Hindlimb muscle (tissue), 1 donor: ENCODE data around the gene KIAA1328. TPM values are rescaled to one million over a fixed set of nuclear protein-coding genes. Genes with fewer than 3 reads are reported as not detected.
"Not testable (repeated sequence)": the region's sequence is repeated elsewhere in the genome, so short reads cannot be mapped to it uniquely, and the experiment has no call there.

ENCODE experiments used
- DNase-seq: peaks from one replicate; pipeline ENCODE4 v3.0.0-alpha.2; 2013
- polyA plus RNA-seq: library from polyadenylated mRNA; unstranded; fragments of 120-200 nt; gene quantifications from one replicate; pipeline ENCODE4 v1.2.1, GENCODE V29; 2013; ENCODE audit not compliant: insufficient read length

KIAA1328 gene
- polyA plus RNA-seq, 1 donor, result 6.1 TPM

DNA sequence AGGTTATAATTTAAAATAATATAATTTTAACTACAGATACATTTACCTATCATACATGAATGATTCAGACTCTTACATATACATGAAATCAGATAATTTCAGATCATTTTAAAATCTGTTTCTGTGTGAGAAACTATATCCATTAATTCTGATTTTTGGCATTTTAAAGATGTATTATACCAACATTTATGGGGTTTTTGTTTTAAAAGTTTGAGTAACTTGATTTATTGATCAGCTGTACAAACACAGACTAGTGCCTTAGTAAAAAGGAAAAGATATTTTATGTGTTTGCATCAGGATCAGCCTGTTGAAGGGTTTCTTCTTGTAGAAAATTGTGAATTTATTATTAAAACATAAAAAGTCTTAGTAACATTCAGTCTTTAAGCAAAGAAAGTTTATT, 59.9 kb downstream of the KIAA1328 start:
- no peak for DNase-seq

DNA sequence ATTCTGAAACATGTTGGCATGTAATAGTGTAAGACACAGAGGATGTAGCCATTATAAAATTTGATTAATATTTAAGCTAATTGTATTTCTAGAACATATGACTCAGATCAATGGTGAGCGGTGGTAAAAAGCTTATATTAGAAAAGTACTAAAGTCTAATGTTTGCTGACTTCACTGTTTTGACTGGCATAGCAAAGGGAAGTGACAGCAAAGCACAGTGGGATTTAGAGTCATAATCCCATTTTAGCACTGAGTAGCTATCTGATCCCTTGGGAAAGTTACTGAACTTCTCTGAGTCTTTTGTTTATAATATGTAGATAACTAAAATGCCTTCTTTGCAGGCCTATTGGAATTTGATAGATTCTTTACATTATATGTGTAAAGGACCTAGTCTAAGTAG, 60.4 kb downstream of the KIAA1328 start:
- no peak for DNase-seq

DNA sequence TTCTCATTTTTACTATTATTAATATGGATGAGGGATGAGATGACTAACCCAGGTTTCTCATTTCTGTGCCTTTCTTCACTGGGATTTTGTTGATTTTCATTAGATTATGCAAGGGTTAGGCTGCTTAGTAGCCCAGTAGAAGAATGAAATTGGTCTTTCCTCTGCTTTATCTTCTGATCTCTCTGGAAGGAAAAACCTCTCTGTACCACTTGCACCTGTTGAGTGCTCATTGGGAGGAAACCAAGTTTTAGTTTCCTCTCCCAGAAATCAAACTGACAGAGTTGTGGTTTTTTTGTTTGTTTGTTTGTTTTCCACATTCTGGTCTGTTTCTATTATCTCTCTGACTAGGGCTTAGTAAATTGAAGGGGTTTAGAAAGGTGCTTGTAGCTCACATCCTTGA, 60.8 kb downstream of the KIAA1328 start:
- no peak for DNase-seq

- no peak for DNase-seq
These were observed 61.7 kb downstream of the KIAA1328 start for GRCh38 chr18:36890598-36890997.

- no peak for DNase-seq
These were observed 64.3 kb downstream of the KIAA1328 start for GRCh38 chr18:36893227-36893626.

GRCh38 chr18:36895606-36896005, 66.7 kb downstream of the KIAA1328 start:
- DNase-seq, result no peak

- no peak for DNase-seq
These were observed 68.3 kb downstream of the KIAA1328 start for GRCh38 chr18:36897253-36897652.

DNA sequence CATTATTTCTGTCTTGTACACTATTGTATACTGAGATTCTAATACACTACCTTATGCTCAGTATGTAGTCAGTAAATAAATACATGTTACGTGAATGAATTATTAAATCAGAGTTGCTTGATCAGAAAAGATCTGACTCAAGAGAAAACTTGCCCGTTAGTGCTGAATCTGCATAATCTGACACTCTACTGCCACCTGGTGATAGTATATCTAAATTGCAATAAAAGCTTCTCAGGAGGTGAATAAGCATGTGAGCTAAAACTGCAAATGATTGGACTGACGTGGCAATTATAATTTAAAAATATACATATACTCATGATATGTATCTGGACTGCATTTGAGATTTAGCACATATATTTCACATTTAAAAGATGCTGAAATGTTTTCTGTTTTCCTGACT, 70.4 kb downstream of the KIAA1328 start:
- no peak for DNase-seq

DNA sequence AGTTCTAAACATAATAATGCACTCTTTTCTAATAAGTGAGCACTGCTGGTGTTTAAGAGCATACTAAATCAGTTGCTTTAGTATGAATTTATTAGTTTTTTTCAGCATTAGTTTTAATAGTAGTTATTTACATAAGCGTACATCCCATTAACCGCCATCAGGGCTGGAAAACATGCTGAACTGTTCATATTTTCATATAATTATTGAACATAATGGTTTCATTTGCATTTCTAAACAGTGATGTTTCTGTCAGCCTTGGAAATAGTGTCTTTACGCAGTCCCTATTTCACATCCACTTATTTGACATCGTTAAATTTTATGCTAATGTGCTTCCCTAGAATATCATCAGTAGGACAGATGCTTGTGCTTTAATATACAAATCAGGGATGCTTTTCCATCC, 71.5 kb downstream of the KIAA1328 start:
- no peak for DNase-seq

- DNase-seq, result no peak
These were observed 72.4 kb downstream of the KIAA1328 start for GRCh38 chr18:36901277-36901701.

DNA sequence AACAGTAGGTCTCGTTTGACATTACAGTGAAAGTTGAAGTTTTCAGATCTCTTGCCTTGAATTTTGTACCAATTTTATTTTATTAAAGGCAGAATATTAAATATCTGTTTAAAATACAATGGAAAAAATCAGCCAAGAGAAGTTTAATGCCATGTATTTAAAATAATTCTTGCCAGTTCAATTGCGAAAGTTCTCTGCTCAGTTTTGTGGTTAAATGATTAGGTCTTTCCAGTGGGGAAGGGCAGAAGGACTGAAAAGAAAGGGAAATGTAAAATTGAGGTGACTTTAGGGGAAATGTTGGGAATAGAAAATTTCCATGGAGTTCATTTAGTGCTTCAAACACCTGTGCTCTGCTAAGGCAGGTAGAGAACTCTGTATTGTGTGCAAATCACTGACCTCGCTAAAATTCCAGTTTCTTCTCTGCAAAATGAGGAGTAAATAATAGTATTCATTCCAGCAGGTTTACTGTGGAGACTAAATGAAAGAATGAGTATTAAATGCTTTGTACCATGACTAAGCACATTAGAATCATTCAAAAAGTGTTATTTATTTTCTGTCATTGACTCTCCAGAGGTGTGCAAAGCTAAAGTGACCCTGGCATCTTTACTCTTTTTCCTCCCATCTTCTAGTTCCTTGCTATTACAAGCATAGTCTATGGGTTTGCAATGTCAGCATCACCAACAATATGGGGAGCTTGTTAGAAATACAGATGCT, 74.4 kb downstream of the KIAA1328 start:
- DNase-seq, result no peak

GRCh38 chr18:36905571-36905970, 76.6 kb downstream of the KIAA1328 start:
- DNase-seq, result no peak

DNA sequence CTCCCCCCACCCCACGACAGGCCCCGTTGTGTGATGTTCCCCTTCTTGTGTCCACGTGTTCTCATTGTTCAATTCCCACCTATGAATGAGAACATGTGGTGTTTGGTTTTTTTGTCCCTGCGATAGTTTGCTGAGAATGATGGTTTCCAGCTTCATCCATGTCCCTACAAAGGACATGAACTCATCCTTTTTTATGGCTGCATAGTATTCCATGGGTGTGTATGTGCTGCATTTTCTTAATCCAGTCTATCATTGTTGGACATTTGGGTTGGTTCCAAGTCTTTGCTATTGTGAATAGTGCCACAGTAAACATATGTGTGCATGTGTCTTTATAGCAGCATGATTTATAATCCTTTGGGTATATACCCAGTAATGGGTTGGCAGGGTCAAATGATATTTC, 80.4 kb downstream of the KIAA1328 start:
- DNase-seq, result not testable (repeated sequence)

GRCh38 chr18:36912887-36913286, 84.0 kb downstream of the KIAA1328 start:
- no peak for DNase-seq

DNA sequence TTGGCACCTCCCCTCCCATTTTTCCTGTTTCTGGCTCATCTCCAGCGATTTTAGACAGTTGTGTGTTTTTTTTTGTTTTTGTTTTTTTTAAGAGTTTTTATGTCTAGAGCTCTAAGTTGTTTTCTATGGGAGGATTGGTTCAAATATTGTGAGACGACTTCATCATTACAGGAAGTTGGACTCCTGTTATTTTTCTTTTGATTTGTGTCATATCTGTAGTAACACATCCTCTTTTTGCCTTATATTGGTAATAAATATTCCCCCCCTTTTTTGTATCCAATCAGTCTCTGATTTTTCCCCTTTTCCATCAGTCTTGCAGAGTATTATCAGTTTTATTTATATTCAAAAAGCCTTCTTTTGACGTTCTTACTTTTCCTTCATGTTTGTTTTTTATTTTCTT, 89.0 kb downstream of the KIAA1328 start:
- no peak for DNase-seq

DNA sequence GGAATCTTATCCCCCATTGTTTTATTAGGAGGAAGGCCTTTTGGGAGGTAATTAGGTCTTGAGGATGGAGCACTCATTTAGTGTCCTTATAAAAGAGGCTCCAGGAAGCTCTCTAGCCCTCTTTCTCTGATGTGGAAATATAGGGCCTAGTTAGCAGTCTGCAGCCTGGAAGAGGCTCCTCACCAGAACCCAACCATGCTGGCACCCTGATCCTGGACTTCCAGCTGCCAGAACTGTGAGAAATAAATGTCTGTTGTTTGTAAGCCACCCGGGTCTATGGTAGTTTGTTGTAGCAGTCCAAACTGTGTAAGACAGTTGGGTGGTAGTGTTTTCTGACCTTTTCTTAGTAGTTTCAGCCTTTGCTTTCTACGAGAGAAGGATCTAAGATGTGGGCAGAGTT, 100.7 kb downstream of the KIAA1328 start:
- DNase-seq, result no peak

DNA sequence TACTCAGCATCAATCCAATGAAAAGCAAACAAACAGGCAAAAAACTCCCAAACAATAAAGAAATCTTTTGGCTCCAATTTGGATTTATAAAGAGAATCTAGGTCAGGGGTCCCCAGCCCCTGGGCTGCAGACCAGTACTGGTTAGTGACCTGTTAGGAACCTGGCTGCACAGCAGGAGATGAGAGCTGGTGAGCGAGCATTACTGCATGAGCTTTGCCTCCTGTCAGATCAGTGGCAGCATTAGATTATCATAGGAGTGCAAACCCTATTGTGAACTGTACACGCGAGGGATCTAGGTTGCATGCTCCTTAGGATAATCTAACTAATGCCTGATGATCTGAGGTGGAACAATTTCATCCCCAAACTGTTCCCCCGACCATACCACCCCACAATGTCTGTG, 102.2 kb downstream of the KIAA1328 start:
- DNase-seq, result no peak

DNA sequence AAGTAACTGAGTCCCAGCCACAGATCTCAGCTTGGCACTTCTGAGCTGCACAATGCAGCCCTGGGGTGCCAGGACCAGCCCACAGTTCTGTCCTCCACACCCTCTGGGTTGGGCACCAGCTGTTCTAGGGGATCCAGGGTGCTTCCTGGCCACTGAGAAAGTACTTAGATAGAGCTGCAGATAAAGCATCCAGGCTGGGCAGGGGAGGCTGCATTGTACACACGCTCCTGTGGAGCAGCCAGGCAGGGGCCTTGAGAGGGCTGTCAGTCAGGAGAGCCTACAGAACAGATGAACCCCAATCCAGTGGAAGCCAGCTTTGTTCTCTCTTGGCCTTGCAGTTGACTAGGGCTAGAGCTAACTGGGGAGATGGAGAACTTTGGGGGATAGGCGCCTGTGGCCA, 104.6 kb downstream of the KIAA1328 start:
- no peak for DNase-seq

DNA sequence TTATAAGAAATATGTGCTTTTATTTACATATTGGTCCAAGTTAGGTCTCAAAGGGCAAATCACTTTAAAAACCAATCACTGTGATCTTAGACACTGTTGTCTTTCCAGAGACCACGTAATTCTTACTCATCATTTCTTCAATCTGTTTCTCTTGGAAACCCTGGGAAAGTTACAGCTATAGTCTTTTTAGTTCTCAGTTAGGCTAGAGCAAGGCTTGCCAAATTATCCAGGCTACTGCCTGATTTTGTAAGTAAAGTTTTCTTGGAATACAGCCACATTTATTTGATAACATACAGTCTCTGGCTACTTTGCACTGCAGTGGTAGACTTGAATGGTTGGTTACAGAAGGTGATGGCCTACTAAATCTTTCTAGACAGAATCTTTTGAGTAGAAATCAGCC, 106.0 kb downstream of the KIAA1328 start:
- no peak for DNase-seq

- DNase-seq, result no peak
These were observed 113.3 kb downstream of the KIAA1328 start for GRCh38 chr18:36942264-36942663.

GRCh38 chr18:36947820-36948348, 119.0 kb downstream of the KIAA1328 start:
- no peak for DNase-seq

- DNase-seq, result no peak
These were observed 121.4 kb downstream of the KIAA1328 start for GRCh38 chr18:36950282-36950681.

DNA sequence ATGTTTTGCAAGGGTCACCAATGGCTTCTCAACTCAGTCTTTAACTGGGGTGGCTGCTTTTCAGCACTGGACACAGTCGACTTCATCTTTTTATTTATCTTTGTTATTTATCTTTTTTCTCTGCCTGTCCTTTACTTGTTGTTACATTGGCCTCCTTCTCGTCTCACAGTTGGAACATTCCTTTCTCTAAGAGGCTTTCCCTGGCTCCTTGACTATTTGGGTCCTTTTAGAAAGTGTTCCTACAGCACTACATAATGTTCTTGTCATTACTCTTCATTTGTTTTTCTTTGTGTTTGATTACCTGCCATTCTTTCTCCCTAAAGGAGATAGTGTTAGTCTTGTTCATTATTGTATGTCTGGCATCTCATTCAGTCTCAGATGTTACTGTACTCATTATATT, 122.0 kb downstream of the KIAA1328 start:
- no peak for DNase-seq

GRCh38 chr18:36953047-36953446, 124.1 kb downstream of the KIAA1328 start:
- no peak for DNase-seq

DNA sequence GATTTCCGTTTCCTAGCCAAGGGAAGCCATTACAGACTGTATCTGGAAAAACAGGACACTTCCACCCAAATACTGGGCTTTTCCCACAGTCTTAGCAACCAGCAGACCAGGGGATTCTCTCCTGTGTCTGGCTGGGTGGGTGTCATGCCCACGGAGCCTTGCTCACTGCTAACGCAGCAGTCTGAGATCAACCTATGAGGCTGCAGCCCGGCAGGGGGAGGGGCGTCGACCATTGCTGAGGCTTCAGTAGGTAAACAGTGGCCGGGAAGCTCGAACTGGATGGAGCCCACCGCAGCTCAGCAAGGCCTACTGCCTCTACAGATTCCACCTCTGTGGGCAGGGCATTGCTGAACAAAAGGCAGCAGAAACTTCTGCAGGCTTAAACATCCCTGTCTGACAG, 131.1 kb downstream of the KIAA1328 start:
- DNase-seq, result no peak
